Brain pericyte (primary cell): ENCODE results near the gene JMJD8.
"Not testable (repeated sequence)": the region's sequence is repeated elsewhere in the genome, so short reads cannot be mapped to it uniquely, and the experiment has no call there.

ENCODE experiments used
- DNase-seq: peaks from one replicate; pipeline ENCODE4 v3.0.0-alpha.2; 2012; ENCODE audit warnings: low read depth, low spot score

JMJD8 gene

DNA sequence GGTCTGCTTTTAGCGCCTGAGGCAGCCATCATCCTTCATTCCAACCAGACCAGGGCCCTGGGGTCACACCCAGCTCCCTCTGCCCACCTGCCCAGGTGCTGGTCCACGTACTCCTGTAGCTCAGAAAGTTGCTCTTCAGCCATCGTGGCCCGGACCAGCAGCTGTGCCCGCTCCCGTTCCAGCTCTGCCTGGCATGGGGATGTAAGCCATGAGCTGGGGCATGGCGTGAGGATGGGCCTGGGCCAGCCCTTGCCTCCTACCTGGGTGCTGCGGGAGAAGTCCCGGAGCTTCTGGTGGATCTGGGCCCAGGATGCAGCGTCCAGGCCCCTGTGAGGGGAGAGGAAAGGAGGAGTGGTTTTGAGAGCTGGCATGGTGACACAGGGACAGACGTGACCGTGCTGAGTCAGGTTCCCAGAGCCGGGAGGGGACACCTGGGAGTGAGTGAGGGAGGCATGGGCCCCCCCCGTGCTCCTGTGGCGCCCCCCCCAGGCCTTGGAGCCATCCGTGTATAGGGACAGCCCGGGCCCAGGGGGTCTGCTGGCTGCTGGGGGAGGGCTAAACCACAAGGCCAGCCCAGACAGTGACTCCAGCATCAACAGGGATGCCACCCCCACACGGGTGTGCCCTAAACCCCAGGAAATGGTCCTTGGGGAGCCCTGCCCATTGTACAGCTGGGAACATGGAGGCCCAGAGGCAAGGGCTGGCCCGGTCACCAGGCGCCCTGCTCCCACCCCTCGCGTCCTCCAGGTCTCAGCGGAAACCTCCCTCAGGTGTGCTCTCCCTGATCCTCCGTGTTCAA, 38.9 kb upstream of the JMJD8 start:
- no peak for DNase-seq

DNA sequence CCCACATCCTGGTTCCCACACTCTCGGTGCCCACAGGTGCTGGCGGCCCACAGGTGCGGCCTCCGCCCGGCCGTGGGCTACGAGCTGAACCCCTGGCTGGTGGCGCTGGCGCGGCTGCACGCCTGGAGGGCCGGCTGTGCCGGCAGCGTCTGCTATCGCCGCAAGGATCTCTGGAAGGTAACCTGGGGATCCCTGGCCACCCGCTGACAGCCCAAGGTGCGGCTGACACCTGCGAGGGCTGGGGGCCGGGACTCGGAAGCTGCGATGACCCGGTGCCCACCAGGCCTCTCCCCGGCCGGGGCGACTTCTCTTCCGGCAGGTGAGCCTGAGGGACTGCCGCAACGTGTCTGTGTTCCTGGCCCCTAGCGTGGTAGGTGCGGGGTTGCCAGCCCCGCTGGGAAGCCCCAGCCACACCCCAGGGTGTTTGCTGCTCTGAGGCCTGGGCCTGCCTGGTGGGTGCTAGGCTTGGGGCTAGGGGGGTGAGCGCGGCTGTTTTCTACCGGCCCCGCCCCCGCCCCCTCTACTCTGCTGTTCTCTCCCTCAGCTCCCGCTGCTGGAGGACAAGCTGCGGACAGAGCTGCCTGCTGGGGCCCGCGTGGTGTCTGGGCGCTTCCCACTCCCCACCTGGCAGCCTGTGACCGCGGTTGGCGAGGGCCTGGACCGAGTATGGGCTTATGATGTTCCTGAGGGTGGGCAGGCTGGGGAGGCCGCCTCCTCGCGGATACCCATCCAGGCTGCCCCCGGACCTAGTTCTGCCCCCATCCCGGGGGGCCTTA, 37.8 kb upstream of the JMJD8 start:
- no peak for DNase-seq

DNA sequence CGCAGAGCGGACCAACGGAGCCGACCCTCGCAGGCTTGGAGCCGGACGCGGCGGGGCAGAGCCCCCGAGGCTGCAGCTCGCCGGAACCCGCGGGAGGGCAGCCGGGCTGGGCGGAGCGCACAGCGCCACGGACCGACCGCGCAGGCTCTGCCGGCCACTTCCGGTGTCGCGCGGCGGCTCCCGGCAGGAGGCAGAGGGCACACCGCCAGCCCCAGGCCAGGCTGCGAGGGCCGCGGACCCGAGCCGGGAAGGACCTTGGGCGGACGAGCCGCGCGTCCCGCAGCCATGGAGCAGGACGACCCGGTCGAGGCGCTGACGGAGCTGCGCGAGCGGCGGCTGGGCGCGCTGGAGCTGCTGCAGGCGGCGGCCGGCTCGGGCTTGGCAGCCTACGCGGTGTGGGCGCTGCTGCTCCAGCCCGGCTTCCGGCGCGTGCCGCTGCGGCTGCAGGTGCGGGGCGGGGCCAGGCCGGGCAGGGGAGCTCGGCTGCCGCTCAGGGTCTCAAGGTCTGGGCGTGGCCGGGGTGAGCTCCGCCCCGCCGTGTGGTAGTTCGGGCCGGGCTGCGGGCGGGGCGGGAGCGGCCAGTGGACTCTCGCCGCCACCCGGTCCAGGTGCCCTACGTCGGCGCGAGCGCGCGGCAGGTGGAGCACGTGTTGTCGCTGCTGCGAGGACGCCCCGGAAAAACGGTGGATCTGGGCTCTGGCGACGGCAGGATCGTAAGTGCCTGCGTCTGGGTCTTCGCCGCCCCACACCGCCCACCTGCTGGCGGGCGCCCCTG, 37.0 kb upstream of the JMJD8 start, which contains the start of gene ANTKMT:
ANTKMT (plus strand) TSS at position 157 of the 775 bp plus-strand sequence; CDS start at position 286, 129 bp downstream.
- DNase-seq = no peak

DNA sequence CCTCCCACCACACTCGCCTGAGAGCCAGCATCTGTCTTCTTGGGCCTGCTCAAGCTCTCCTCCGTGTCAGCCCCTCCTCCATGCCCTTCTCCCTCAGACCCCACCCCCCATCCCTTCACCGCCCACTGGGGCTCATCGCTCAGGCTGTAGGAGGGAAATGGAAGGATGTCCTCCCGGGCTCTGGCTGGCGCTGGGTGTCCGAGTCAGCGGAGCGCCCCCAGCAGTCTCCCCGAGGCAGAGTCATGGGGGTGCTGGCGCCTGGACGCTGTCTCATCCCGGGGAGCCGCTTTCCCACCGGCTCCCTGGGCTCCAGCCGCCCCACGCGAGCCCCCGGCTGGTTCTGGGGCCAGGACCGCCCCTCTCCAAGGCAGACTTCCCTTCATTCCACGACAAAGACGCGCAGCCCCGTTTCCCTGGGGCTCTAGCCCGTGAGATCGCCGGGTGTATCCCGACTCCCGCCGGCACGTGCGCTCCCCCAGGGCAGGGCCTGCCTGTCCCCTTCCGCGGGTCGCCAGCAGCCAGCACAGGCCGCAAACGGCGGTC, 36.4 kb upstream of the JMJD8 start:
- DNase-seq = no peak

DNA sequence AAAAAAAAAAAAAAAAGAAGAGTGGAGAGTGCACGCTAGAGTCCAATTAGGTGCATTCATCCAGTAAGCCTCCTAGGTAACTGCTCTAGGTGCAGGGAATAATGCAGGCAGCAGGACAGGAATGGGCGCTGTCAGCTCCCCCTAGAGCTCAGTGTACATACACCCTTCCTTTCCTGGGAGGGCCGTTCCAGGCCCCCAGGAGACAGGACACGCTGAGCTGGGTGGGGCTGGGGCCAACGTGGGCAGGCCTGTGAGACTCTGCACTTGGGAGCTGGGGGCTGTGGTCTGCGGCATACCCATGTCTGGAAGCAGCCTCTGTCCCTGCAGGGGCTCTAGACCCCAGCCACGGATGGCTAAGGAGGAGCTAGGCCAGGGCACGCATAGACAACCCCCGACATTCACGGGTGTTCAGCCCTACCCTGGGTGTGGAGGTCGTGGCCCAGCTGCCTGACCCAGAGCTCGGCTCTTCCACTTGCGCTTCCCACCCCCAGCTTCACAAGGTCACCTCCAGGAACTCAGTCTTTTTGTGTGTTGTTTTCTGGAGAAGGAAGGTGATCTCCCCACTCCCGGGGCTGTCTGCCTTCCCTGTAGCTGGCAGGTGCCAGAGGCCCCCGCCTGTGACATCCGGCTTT, 35.8 kb upstream of the JMJD8 start:
- no peak for DNase-seq

DNA sequence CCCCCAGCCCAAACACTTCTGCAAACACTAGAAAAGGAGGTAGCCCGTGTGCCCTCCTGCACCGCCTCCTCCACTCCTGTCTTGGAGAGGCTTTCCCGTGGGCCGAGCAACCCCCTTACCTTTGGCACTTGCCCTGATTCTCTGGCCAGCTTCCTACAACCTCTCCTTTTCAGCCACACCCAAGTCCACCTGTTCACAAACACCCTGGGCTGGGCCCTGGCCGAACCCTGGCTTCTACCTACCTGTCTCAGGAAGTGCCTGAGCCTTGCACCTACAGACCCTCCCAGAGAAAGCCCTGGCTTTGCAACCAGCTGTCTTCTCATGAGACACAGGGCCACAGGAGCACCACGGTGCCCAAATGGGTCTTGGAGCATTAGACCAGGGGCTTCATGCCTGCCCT, 34.8 kb upstream of the JMJD8 start:
- DNase-seq = no peak

DNA sequence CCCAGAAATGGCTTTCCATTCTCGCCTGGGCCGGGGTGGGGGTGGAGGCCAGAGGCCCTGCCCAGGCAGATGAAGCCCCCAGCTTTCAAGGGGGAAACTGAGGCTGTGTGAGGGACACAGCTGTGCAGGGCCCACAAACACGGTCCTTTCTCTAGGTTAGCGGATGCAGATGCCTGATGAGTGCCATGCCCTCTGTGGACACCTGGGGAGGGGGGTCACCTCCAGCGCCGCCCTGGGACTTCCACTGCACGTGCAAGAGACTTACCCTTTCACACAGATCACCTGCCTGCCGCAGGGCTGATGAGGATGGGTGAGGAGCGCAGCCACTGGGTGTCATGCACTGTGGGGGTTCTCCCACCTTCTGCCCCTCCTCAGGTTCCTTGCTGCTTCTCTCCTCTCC, 34.3 kb upstream of the JMJD8 start:
- DNase-seq = no peak

DNA sequence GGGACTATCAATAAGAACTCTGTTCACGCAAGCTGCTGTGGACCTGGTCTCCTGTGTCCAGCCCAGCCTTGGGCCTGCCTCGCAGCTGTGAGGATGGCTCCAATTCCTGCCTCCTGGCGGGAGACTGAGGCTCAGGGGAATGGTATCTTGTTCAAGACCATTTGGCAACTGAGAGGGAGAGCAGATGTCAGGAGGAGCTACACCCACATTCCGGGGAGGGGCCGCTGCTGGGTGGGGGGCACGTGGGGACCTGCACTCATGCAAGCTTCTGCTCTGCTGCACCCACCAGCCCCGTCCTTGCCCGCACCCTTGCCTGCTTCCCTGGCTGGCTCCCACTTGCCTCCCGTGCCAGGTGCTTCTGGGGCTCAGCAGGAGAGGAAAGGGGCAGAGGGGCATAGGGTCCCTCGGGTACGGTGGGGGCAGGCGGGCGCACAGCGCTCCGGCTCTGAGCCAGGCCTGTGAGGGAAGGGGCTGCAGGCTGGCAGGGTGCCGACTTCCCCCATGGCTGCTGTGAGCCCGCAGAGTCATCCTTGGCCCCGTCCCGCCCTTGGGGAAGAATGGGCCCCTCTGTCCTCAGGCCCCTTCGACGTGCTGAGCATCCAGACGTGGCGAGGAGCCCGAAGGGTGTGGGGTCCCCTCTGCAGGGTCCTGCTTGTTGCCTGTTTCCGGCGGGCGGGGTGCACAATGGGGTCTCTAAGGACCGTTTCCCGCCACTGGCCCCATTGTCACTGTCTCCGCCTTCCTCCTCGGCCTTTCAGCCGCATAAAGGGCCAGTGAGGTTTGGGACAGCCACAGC, 33.5 kb upstream of the JMJD8 start:
- no peak for DNase-seq

DNA sequence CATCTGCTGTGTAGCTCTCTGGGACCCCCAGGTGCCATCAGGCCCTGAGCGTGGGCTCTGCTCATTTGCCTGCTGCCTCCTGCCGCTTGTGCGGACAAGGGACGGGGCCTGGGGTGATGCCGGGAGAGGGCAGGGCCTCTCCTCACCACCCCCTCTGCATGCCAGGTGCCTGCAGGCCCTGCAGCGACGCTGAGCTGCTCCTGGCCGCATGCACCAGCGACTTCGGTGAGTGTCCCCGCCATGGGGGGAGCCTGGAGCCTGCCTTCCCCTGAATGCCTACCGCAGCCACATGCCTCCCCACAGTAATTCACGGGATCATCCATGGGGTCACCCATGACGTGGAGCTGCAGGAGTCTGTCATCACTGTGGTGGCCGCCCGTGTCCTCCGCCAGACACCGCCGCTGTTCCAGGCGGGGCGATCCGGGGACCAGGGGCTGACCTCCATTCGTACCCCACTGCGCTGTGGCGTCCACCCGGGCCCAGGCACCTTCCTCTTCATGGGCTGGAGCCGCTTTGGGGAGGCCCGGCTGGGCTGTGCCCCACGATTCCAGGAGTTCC, 32.7 kb upstream of the JMJD8 start:
- no peak for DNase-seq

DNA sequence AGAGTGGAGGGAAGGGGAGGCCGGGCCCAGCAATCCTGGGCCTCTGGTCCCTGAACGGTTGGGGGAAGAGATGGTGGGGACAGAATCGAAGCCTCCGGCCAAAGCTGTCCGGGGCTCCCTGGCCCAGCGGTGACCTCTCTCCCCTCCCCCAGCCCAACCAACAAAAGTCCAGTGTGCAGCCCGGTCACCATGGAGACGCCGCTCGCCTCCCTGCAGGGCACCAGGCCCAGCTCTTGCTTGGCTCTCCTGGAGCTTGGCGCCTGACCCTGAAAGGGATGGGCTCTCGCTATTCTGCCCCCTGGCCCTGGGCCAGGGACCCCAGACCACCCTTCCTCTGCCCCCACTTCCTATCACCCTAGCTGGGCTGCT, 32.0 kb upstream of the JMJD8 start:
- no peak for DNase-seq

DNA sequence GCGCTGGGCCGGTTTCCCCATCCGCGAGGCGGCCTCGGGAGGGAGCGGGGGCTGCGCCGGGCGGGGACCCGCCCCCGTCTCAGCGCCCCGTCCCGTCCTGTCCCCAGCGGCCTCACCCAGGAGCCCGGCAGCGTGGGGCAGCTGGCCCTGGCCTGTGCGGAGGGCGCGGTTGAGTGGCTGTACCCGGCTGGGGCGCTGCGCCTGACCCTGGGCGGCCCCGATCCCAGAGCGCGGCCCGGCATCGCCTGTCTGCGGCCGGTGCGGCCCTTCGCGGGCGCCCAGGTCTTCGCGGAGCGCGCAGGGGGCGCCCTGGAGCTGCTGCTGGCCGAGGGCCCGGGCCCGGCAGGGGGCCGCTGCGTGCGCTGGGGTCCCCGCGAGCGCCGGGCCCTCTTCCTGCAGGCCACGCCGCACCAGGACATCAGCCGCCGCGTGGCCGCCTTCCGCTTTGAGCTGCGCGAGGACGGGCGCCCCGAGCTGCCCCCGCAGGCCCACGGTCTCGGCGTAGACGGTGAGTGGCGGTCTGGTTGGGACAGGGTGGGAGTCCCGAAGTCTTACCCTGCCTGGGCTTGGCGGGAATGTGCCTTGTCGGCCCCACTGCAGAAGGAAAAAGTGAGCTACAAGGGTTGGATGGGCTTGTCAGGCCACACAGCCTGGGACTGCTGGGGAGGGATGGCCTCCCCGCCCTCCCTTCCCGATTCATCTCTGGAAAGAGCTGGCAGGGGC, 31.5 kb upstream of the JMJD8 start:
- DNase-seq = no peak

DNA sequence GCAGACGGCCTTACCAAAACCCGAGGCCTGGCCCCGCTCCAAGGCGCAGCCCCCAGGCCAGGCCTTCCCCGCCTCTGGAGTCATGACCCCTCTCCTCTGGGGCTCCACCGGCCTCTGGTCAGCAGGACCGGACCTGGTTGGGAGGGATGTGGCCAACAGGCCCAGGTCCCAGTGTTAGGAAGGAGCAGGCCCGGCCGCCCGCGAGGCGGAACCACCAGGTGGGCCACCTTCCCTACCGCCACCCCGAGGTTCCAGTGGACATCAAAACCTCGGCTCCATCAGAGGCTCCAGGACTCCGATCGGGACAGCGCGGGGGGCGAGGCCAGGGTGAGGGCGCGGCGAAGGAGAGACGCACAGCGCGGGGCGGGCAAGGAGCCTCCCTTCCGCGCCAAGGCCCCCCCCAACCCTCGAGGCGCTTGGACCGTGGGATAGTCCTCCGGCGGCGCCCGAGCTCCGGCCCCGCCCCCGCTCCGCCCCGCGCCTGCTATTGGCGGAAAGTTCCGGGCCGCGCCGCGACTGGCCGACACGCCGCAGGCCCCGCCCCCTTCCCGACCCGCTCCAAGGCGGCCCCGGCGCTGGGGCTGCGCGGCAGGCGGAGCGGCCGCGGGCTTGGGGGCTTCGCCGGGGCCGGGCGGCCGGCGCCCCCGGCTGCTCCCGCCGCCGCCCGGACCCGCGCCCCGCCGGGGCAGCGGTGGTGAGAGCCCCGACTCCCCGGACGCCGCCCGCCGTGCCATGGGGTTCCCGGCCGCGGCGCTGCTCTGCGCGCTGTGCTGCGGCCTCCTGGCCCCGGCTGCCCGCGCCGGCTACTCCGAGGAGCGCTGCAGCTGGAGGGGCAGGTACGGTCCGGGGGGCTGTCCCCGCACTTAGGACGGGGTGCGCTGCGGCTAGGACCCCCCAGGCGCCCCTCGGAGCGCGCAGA, 30.7 kb upstream of the JMJD8 start, which contains the start of gene METRN:
METRN (plus strand) TSS at position 561 of the 919 bp plus-strand sequence; CDS start at position 733, 172 bp downstream.
- DNase-seq = no peak

DNA sequence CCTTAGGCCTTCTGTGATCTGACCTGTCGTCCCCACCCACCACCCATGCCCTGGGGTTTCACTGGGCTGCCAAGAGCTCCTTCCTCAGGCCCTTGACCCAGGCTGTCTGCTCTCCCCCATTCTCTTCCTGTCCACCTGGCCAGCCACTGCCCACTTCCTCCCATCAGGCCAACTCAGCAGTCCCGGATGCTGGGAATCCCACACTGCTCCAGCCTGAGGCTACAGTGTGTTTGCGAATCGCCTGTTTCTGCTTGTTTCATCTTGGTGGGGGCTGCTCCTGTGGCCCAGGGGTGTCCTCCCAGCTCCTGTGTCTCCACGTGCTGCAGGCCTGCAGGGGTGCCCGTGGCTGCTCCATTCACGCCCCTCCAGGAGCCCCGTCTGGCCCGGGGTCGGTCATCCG, 29.9 kb upstream of the JMJD8 start:
- no peak for DNase-seq

DNA sequence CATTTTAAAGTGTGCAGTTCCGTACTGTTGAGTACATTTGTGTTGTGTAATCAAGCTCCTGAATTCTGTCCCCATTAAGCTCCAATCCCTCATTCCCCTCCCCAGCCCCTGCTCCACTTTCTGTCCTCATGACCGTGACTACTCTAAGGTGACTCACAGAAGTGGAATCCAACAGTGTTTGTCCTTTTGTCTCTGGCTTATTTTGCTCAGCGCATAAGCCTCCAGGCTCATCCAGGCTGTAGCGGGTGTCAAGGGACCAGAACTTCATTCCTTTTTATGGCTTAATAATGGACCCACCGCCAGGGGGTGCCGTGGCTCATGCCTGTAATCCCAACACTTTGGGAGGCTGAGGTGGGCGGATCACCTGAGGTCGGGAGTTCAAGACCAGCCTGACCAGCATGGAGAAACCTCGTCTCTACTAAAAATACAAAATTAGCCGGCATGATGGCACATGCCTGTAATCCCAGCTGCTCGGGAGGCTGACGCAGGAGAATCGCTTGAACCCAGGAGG, 28.7 kb upstream of the JMJD8 start:
- DNase-seq = not testable (repeated sequence)

DNA sequence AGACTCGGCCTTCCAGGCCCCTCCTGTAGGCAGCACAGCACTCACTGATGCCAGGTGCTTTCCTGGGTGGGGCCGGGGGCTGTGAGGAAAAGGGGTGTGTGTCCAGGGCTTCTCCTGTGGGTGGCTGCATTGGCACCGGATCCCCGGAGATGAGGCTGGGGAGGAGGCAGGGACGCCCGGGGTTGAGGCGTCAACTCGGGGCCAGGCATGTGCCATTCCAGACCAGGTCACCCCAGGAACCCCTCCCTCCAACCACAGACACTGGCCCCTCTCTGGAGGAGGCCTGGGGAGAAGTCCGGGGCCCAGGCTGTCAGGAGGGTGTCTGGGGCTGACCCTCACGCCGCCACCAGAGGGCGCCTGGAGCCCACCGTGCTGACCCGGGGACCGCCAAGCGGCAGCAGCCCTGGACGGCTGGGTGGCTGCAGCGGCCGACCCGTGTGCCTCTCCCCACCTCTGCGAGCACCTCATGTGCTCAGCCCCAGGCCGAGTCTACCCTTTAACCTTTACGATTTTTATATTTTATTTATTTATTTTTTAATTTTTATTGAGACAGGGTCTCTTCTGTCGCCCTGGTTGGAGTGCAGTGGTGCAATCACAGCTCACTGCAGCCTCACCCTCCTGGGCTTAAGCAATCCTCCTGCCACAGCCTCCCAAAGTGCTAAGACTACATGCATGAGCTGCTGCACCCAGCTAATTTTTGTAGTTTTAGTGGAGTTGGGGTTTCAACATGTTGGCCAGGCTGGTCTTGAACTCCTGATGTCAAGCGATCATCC, 27.6 kb upstream of the JMJD8 start:
- no peak for DNase-seq

DNA sequence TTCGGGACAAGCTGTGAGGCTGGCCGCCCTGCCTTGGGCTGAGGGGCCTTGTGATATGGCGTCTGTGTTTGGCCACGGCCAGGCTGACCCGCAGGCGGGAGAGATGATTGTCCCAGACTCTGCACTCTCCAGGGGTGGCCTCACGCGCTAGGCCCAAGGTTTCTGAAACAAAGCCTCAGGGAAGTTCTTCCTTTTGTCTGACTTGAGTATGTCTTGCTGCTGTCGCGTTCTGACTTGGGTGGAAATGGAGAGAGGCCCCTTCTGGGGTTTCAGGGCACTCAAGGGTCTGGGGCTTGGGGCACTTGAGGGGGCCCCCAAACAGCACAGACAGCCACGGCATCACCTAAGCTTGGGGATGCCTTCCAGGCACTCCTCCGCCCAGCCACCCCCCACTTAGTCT, 26.9 kb upstream of the JMJD8 start:
- DNase-seq = no peak

DNA sequence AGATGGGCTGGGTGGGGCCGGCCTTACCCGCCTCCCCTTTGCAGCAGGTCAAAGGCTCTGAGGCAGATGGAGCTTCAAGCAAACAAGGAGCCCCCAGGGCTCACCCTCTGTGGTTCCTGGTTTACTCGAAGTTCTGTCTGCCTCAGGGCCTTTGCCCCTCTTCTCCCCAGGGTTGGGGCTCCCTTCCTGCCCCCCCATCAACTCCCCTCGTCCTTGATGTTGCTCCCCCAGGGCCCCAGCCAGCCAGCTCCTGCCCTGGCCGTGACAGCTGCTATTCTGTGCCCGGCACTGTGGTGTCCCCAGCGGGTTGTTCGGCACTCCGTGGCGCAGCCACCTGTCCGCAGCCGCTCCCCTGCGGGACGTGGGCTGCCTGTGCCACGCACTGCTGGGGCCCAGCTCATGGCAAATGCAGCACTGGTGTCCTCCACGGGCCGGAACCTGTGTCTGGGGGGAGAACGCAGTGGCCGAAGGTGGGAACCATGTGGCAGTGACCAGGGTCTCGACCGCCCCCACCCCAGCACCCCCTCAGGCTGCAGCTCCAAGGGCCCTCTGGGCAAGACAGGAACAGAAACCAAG, 26.5 kb upstream of the JMJD8 start:
- DNase-seq = no peak
